ENCODE results near the gene VAV2. TPM values are rescaled to one million over a fixed set of nuclear protein-coding genes. Genes with fewer than 3 reads are reported as not detected.

VAV2 gene
- polyA plus RNA-seq, 1 of the 3 experiments (the other 2 are of a cell fraction): 14.9 TPM

- H3K27ac ChIP-seq (ENCODE audit: low read depth in 2 of 2, low read length in 1 of 2): no peak overlapping the region
- ChIA-PET POLR2A (interaction anchor here (1.5 kb wide), 1 partner anchor 52 kb away, joined by 3 read pairs; no protein-coding TSS in a partner anchor), CTCF (interaction anchor here (0.7 to 4.1 kb wide), 7 partner anchors 15 to 197 kb away, joined by 3 to 28 read pairs (median 3); no protein-coding TSS in a partner anchor)
- no peaks in the 10 kb centered on the region for H3K9me2 ChIP-seq
- DNase-seq: no peak
- no peaks in the 10 kb centered on the region for H3K27me3 ChIP-seq (ENCODE audit: insufficient read depth)
- peaks cover 3 to 5% of the 10 kb centered on the region in 2 experiments for H3K36me3 ChIP-seq (replicated peaks in 1 of 2; ENCODE audit: control insufficient read depth in 1 of 2, insufficient read depth in 2 of 2, low read length in 1 of 2)
- peaks cover 4% of the 10 kb centered on the region for H3F3A ChIP-seq (replicated peaks; ENCODE audit: insufficient read depth)
- 91% methylated on average over 17 of the region's 23 CpGs for WGBS (ENCODE audit: low lambda C conversion rate)
- peaks cover 3 to 57% of the 10 kb centered on the region in 2 experiments for H3K4me1 ChIP-seq (ENCODE audit: control insufficient read depth in 1 of 2, insufficient read depth in 2 of 2, low read depth in 1 of 2, low read length in 1 of 2)
- H3K79me2 ChIP-seq (ENCODE audit: insufficient read depth): peaks cover 88% of the 10 kb centered on the region
- peaks cover 32% of the 10 kb centered on the region for H4K20me1 ChIP-seq (ENCODE audit: insufficient read depth)
- no peak overlapping the region for H3K4me3 ChIP-seq (ENCODE audit: low read depth in 2 of 2, low read length in 1 of 2)
- no peak overlapping the region for H2AFZ ChIP-seq (ENCODE audit: low read depth)
- H3K9ac ChIP-seq: no peak overlapping the region
- no peaks in the 10 kb centered on the region for H3K9me3 ChIP-seq
- TF ChIP-seq NFIC (IDR thresholded peaks at IDR 0.05; ENCODE audit: borderline replicate concordance): no peak
- no peak for TF ChIP-seq RXRA (IDR thresholded peaks at IDR 0.05; ENCODE audit: borderline replicate concordance, low read depth)
- no peak for TF ChIP-seq JUND (IDR thresholded peaks at IDR 0.05)
- no peak for TF ChIP-seq TEAD4 (IDR thresholded peaks at IDR 0.05; ENCODE audit: borderline replicate concordance, insufficient read depth)
- TF ChIP-seq, protein P1, sequence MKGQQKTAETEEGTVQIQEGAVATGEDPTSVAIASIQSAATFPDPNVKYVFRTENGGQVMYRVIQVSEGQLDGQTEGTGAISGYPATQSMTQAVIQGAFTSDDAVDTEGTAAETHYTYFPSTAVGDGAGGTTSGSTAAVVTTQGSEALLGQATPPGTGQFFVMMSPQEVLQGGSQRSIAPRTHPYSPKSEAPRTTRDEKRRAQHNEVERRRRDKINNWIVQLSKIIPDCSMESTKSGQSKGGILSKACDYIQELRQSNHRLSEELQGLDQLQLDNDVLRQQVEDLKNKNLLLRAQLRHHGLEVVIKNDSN (IDR thresholded peaks at IDR 0.05; ENCODE audit: borderline replicate concordance, low read depth): no peak
- no peak for TF ChIP-seq EP300 (IDR thresholded peaks at IDR 0.05; ENCODE audit: borderline replicate concordance in 1 of 2, low read depth in 1 of 2, low read length in 1 of 2)
- TF ChIP-seq RAD21 (IDR thresholded peaks at IDR 0.05; ENCODE audit: low read length): no peak
- no peak for TF ChIP-seq TCF12 (IDR thresholded peaks at IDR 0.05)
- no peak for TF ChIP-seq RCOR1 (IDR thresholded peaks at IDR 0.05; ENCODE audit: low read length)
- no peak for TF ChIP-seq ZBTB33 (IDR thresholded peaks at IDR 0.05; ENCODE audit: borderline replicate concordance, low read depth)
- TF ChIP-seq MXI1 (IDR thresholded peaks at IDR 0.05; ENCODE audit: low read depth, low read length): no peak
- TF ChIP-seq TAF1 (IDR thresholded peaks at IDR 0.05; ENCODE audit: borderline replicate concordance, low read depth, low read length): no peak
- no peak for TF ChIP-seq CHD2 (IDR thresholded peaks at IDR 0.05; ENCODE audit: low read length, partially characterized antibody)
- no peak for TF ChIP-seq SMC3 (IDR thresholded peaks at IDR 0.05; ENCODE audit: low read depth, low read length)
- no peak for TF ChIP-seq GATA2 (CRISPR knock-in tag; IDR thresholded peaks at IDR 0.05)
- no peak for TF ChIP-seq YY1 (IDR thresholded peaks at IDR 0.05; ENCODE audit: low read depth)
- TF ChIP-seq PBX3 (IDR thresholded peaks at IDR 0.05): no peak
- no peak for TF ChIP-seq RFX5 (IDR thresholded peaks at IDR 0.05; ENCODE audit: low read length)
- H3K4me2 ChIP-seq: no peak overlapping the region
These were observed 52.8 kb downstream of the VAV2 start for GRCh38 chr9:133939171-133939785.

Data from SK-N-SH (cell line).